K562 (cell line): ENCODE results near the gene TET2. TPM values are rescaled to one million over a fixed set of nuclear protein-coding genes. Genes with fewer than 3 reads are reported as not detected.

Source experiments
- CBFA2T3 ChIP-seq: fragments of 450-650 bp; IDR thresholded peaks from 2 replicates; pipeline ENCODE4 v1.6.1; 2017
- CBX2 ChIP-seq: fragments of 200-600 bp; sonication (generic); IDR thresholded peaks from one replicate; pipeline ENCODE4 v1.6.1; 2012; ENCODE audit warnings: mild to moderate bottlenecking, low read length, inconsistent platforms; ENCODE audit not compliant: insufficient read depth, poor library complexity, severe bottlenecking
- HIVEP1 ChIP-seq: fragments of 250-450 bp; sonication (Bioruptor Pico); IDR thresholded peaks from 2 replicates; pipeline ENCODE4 v1.4.0; 2020; ENCODE audit warnings: mild to moderate bottlenecking
- MTA3 ChIP-seq: fragments of 450-650 bp; formaldehyde crosslinking; IDR thresholded peaks from 2 replicates; pipeline ENCODE4 v1.6.1; 2017; ENCODE audit warnings: mild to moderate bottlenecking, borderline replicate concordance
- RBM17 ChIP-seq: fragments of 200-400 bp; formaldehyde crosslinking; IDR thresholded peaks from 2 replicates; pipeline ENCODE4 v1.6.1; 2017; ENCODE audit warnings: low read depth, mild to moderate bottlenecking, low read length, borderline replicate concordance
- REST ChIP-seq, 2 experiments: fragments of 450-650 bp; formaldehyde crosslinking in 1 of 2; IDR thresholded peaks; 2 replicates each; pipeline versions ENCODE4 v1.4.0 to v1.6.1; 2014 to 2020; ENCODE audit warnings: mild to moderate bottlenecking in 2 of 2, borderline replicate concordance in 1 of 2, low read depth in 1 of 2
- SPI1 ChIP-seq: IDR thresholded peaks from 2 replicates; pipeline ENCODE4 v1.6.1; 2011; ENCODE audit warnings: low read depth, low read length, control low read depth, borderline replicate concordance
- ZNF707 ChIP-seq: fragments of 250-450 bp; sonication (Bioruptor Pico); conservative IDR thresholded peaks from 2 replicates; pipeline ENCODE4 v1.8.0; 2022; ENCODE audit warnings: inconsistent platforms, mild to moderate bottlenecking, moderate library complexity
- polyA plus RNA-seq, 8 experiments: library from polyadenylated mRNA; depleted of rRNA in 4 of 8; stranded (reverse) in 5 of 8; unstranded in 3 of 8; fragments of >200 nt; fragmentation: Nextera tagmentation in 2 of 8; fragmentation: Illumina TruSeq in 1 of 8; extraction: Ambion mirVana in 2 of 8; extraction: Trizol in 1 of 8; gene quantifications; 2 replicates each; pipeline versions ENCODE4 v1.2.1 to v1.2.3, GENCODE V29; 2011 to 2014; ENCODE audit warnings: inconsistent platforms in 1 of 8, missing spikeins in 1 of 8
- total RNA-seq, 7 experiments: library from RNA; depleted of rRNA in 6 of 7; stranded (reverse); fragments of >200 nt in 6 of 7; fragmentation: Illumina TruSeq in 2 of 7; extraction: Trizol in 2 of 7; gene quantifications; 2 replicates each; pipeline versions ENCODE4 v1.2.1 to v1.2.3, GENCODE V29; 2011 to 2021; ENCODE audit warnings: low replicate concordance in 1 of 7

Gene TET2
- total and polyA plus RNA-seq, 9 of the 15 experiments (the other 6 are each of a cell fraction or from before 2014, with no cell fraction given) = 0.80 to 11.1 (median 4.9) TPM

GRCh38 chr4:105135785-105136184, 10.9 kb upstream of the TET2 start (continued):
- TF ChIP-seq REST (IDR thresholded peaks at IDR 0.05; ENCODE audit: borderline replicate concordance) (no peak), REST (CRISPR knock-in tag; IDR thresholded peaks at IDR 0.05; ENCODE audit: low read depth) (no peak), MTA3 (no peak), SPI1 (peak; percentile 72), CBFA2T3 (peak; percentile 44; the same call in 1 of the 2 replicates), RBM17 (no peak), HIVEP1 (CRISPR knock-in tag) (no peak), CBX2 (no peak), ZNF707 (CRISPR knock-in tag) (no peak)
